DOHH2 (cell line): Measurements from ENCODE around the gene EPHA2.

ENCODE experiments used
- H3F3A ChIP-seq: fragments of 200-600 bp; sonication (generic), shearing (Covaris generic); 2 replicates; pipeline ENCODE4 v1.6.0; 2016; ENCODE audit warnings: antibody characterized with exemption, mild to moderate bottlenecking; ENCODE audit not compliant: control insufficient read depth, insufficient read depth
- H3K27ac ChIP-seq: fragments of 200-600 bp; sonication (generic); 2 replicates; pipeline ENCODE4 v1.5.1; 2014; ENCODE audit warnings: low read depth, mild to moderate bottlenecking, low read length, moderate library complexity
- H3K27me3 ChIP-seq: fragments of 200-600 bp; sonication (generic); 2 replicates; pipeline ENCODE4 v1.6.1; 2014; ENCODE audit warnings: mild to moderate bottlenecking, low read length, mixed read lengths; ENCODE audit not compliant: control insufficient read depth
- H3K36me3 ChIP-seq: fragments of 200-600 bp; sonication (generic); 2 replicates; pipeline ENCODE4 v1.6.1; 2014; ENCODE audit warnings: mild to moderate bottlenecking, low read length, moderate library complexity, mixed read lengths; ENCODE audit not compliant: control insufficient read depth
- H3K4me1 ChIP-seq: fragments of 200-600 bp; sonication (generic); 2 replicates; pipeline ENCODE4 v1.6.1; 2014; ENCODE audit warnings: mild to moderate bottlenecking, low read length, mixed read lengths; ENCODE audit not compliant: control insufficient read depth
- H3K4me2 ChIP-seq: fragments of 200-600 bp; sonication (generic); 2 replicates; pipeline ENCODE4 v1.6.0; 2014; ENCODE audit warnings: mild to moderate bottlenecking, low read length, moderate library complexity
- H3K4me3 ChIP-seq: fragments of 200-600 bp; sonication (generic); 2 replicates; pipeline ENCODE4 v1.5.1; 2014; ENCODE audit warnings: mild to moderate bottlenecking, low read length, mixed read lengths
- H3K79me2 ChIP-seq: fragments of 200-600 bp; sonication (generic); 2 replicates; pipeline ENCODE4 v1.6.1; 2014; ENCODE audit warnings: mild to moderate bottlenecking, low read length, mixed read lengths; ENCODE audit not compliant: control insufficient read depth
- H3K9me2 ChIP-seq: fragments of 200-600 bp; sonication (generic); replicated peaks from 2 replicates; pipeline ENCODE4 v1.6.1; 2014; ENCODE audit warnings: mild to moderate bottlenecking, low read length, mixed read lengths; ENCODE audit not compliant: control insufficient read depth
- H3K9me3 ChIP-seq: fragments of 200-600 bp; sonication (generic); 2 replicates; pipeline ENCODE4 v1.6.1; 2014; ENCODE audit warnings: antibody characterized with exemption, low read length, mixed read lengths; ENCODE audit not compliant: control insufficient read depth, insufficient read depth
- H4K20me1 ChIP-seq: fragments of 200-600 bp; sonication (generic); 2 replicates; pipeline ENCODE4 v1.6.0; 2014; ENCODE audit warnings: low read depth, mild to moderate bottlenecking, antibody characterized with exemption, low read length, moderate library complexity; ENCODE audit not compliant: control insufficient read depth, insufficient read depth
- CTCF ChIP-seq: fragments of 200-600 bp; sonication (generic); IDR thresholded peaks from one replicate; pipeline ENCODE4 v1.5.1; 2014; ENCODE audit warnings: antibody characterized with exemption, mild to moderate bottlenecking, low read depth, low read length; ENCODE audit not compliant: poor library complexity, severe bottlenecking
- EZH2phosphoT487 ChIP-seq: fragments of 200-600 bp; sonication (generic); IDR thresholded peaks from 2 replicates; pipeline ENCODE4 v1.6.1; 2017; ENCODE audit warnings: borderline replicate concordance, mild to moderate bottlenecking, antibody characterized with exemption, low read length, moderate library complexity, mixed read lengths

Gene EPHA2

GRCh38 chr1:16119504-16119903 lies 36.4 kb downstream of the EPHA2 start:
- Histone ChIP-seq H3K9me3 (no peaks in the 10 kb centered on the region), H3K27ac (no peak overlapping the region), H3K79me2 (no peaks in the 10 kb centered on the region), H3K36me3 (no peaks in the 10 kb centered on the region), H3K4me2 (no peak overlapping the region), H4K20me1 (no peaks in the 10 kb centered on the region), H3K27me3 (no peaks in the 10 kb centered on the region), H3K4me3 (no peak overlapping the region), H3K4me1 (no peaks in the 10 kb centered on the region), H3K9me2 (no peaks in the 10 kb centered on the region), H3F3A (no peaks in the 10 kb centered on the region)
- no peak for TF ChIP-seq CTCF
- no peak for TF ChIP-seq EZH2phosphoT487

- Histone ChIP-seq H3K9me3 (no peaks in the 10 kb centered on the region), H3K27ac (no peak overlapping the region)
- TF ChIP-seq CTCF (no peak), EZH2phosphoT487 (no peak)
Measured at GRCh38 chr1:16118706-16119105, 37.2 kb downstream of the EPHA2 start.

GRCh38 chr1:16117936-16118335 lies 37.9 kb downstream of the EPHA2 start:
- Histone ChIP-seq H3K79me2 (no peaks in the 10 kb centered on the region), H3K9me3 (no peaks in the 10 kb centered on the region), H3F3A (no peaks in the 10 kb centered on the region), H3K4me3 (no peak overlapping the region), H3K4me2 (no peak overlapping the region), H3K36me3 (no peaks in the 10 kb centered on the region), H4K20me1 (no peaks in the 10 kb centered on the region), H3K27ac (no peak overlapping the region), H3K4me1 (no peaks in the 10 kb centered on the region), H3K9me2 (no peaks in the 10 kb centered on the region), H3K27me3 (no peaks in the 10 kb centered on the region)
- TF ChIP-seq EZH2phosphoT487 (no peak), CTCF (no peak)

More at GRCh38 chr1:16118706-16119105, 37.2 kb downstream of the EPHA2 start:
- H3K4me2 ChIP-seq, result no peak overlapping the region
- no peaks in the 10 kb centered on the region for H3K27me3 ChIP-seq
- no peaks in the 10 kb centered on the region for H3F3A ChIP-seq
- H4K20me1 ChIP-seq, result no peaks in the 10 kb centered on the region
- no peaks in the 10 kb centered on the region for H3K79me2 ChIP-seq
- no peaks in the 10 kb centered on the region for H3K4me1 ChIP-seq
- H3K36me3 ChIP-seq, result no peaks in the 10 kb centered on the region
- H3K9me2 ChIP-seq, result no peaks in the 10 kb centered on the region
- H3K4me3 ChIP-seq, result no peak overlapping the region

- Histone ChIP-seq H3K36me3 (no peaks in the 10 kb centered on the region), H3K4me2 (no peak overlapping the region), H3K4me1 (no peaks in the 10 kb centered on the region), H3K9me2 (no peaks in the 10 kb centered on the region), H3K27me3 (no peaks in the 10 kb centered on the region; the same call in 1 of the 2 replicates), H3F3A (no peaks in the 10 kb centered on the region), H3K27ac (no peak overlapping the region), H4K20me1 (no peaks in the 10 kb centered on the region), H3K9me3 (no peaks in the 10 kb centered on the region), H3K4me3 (no peak overlapping the region), H3K79me2 (no peaks in the 10 kb centered on the region)
- no peak for TF ChIP-seq CTCF
- TF ChIP-seq EZH2phosphoT487, result no peak
Measured at GRCh38 chr1:16117369-16117768, 38.5 kb downstream of the EPHA2 start.
